NCI-H510A treated with DMSO at 0.1 percent for 48 hours (cell line): ENCODE results near the gene TCEAL4.

Experiments
- DNase-seq: peaks from one replicate; lab custom pipeline; 2025; lab: John Stamatoyannopoulos, UW

Gene TCEAL4

GRCh38 chrX:103585411-103586313 lies at the start of gene TCEAL4:
TCEAL4 (plus strand) TSS chrX:103585515; CDS start chrX:103586676, 1,161 bp downstream.
- peak; percentile 44 for DNase-seq

GRCh38 chrX:103536071-103536470 lies 49.2 kb upstream of the TCEAL4 start:
- no peak for DNase-seq

GRCh38 chrX:103536732-103537131 lies 48.6 kb upstream of the TCEAL4 start:
- no peak for DNase-seq

- no peak for DNase-seq
Observed at GRCh38 chrX:103537871-103538387, 47.4 kb upstream of the TCEAL4 start.

- DNase-seq, result no peak
Observed at GRCh38 chrX:103538728-103539127, 46.6 kb upstream of the TCEAL4 start.

- no peak for DNase-seq
Observed at GRCh38 chrX:103539695-103540094, 45.6 kb upstream of the TCEAL4 start.

GRCh38 chrX:103540145-103540544 lies 45.2 kb upstream of the TCEAL4 start:
- DNase-seq, result no peak

- no peak for DNase-seq
Observed at GRCh38 chrX:103549916-103550315, 35.4 kb upstream of the TCEAL4 start.

- no peak for DNase-seq
Observed at GRCh38 chrX:103550415-103551051, 34.8 kb upstream of the TCEAL4 start.

GRCh38 chrX:103552236-103552635 lies 33.1 kb upstream of the TCEAL4 start:
- DNase-seq, result no peak

- DNase-seq, result no peak
Observed at GRCh38 chrX:103554687-103555424, 30.5 kb upstream of the TCEAL4 start.

- DNase-seq, result peak; percentile 60
Observed at GRCh38 chrX:103556963-103557612, 28.2 kb upstream of the TCEAL4 start.

GRCh38 chrX:103560256-103560655 lies 25.1 kb upstream of the TCEAL4 start:
- DNase-seq, result no peak

GRCh38 chrX:103562801-103563200 lies 22.5 kb upstream of the TCEAL4 start:
- DNase-seq, result no peak

GRCh38 chrX:103565197-103565596 lies 20.1 kb upstream of the TCEAL4 start:
- no peak for DNase-seq

- DNase-seq, result no peak
Observed at GRCh38 chrX:103565752-103566151, 19.6 kb upstream of the TCEAL4 start.

GRCh38 chrX:103571121-103571520 lies 14.2 kb upstream of the TCEAL4 start:
- DNase-seq, result no peak

- no peak for DNase-seq
Observed at GRCh38 chrX:103571726-103572125, 13.6 kb upstream of the TCEAL4 start.

- DNase-seq, result no peak
Observed at GRCh38 chrX:103573202-103573601, 12.1 kb upstream of the TCEAL4 start.

- DNase-seq, result peak; percentile 16
Observed at GRCh38 chrX:103584596-103584995, 719 bp upstream of the TCEAL4 start.

GRCh38 chrX:103586314-103586646 lies 965 bp downstream of the TCEAL4 start:
- no peak for DNase-seq

- no peak for DNase-seq
Observed at GRCh38 chrX:103586659-103587058, 1.3 kb downstream of the TCEAL4 start.
